ENCODE results near the gene CABLES1.

GRCh38 chr18:23093772-23094171, 41.5 kb upstream of the CABLES1 start:
- TF ChIP-seq GLI4 (tag by site-specific recombination; IDR thresholded peaks at IDR 0.05): no peak
- no peak for TF ChIP-seq SALL2 (tag by site-specific recombination; IDR thresholded peaks at IDR 0.05; ENCODE audit: borderline replicate concordance)
- TF ChIP-seq CTCF (tag by site-specific recombination; IDR thresholded peaks at IDR 0.05): no peak
